Activated gamma-delta T cell (primary cell): Measurements from ENCODE around the gene WBP1L.
"Not testable (repeated sequence)": the region's sequence is repeated elsewhere in the genome, so short reads cannot be mapped to it uniquely, and the experiment has no call there.

Source experiments
- DNase-seq: peaks from one replicate; lab custom pipeline; 2025; lab: John Stamatoyannopoulos, UW
- total RNA-seq, 2 donors: gene quantifications; one replicate each; lab custom pipeline; 2026; lab: John Stamatoyannopoulos, UW

The WBP1L gene
- 60.8 to 77.2 reads per million in 2 donors for total RNA-seq

DNA sequence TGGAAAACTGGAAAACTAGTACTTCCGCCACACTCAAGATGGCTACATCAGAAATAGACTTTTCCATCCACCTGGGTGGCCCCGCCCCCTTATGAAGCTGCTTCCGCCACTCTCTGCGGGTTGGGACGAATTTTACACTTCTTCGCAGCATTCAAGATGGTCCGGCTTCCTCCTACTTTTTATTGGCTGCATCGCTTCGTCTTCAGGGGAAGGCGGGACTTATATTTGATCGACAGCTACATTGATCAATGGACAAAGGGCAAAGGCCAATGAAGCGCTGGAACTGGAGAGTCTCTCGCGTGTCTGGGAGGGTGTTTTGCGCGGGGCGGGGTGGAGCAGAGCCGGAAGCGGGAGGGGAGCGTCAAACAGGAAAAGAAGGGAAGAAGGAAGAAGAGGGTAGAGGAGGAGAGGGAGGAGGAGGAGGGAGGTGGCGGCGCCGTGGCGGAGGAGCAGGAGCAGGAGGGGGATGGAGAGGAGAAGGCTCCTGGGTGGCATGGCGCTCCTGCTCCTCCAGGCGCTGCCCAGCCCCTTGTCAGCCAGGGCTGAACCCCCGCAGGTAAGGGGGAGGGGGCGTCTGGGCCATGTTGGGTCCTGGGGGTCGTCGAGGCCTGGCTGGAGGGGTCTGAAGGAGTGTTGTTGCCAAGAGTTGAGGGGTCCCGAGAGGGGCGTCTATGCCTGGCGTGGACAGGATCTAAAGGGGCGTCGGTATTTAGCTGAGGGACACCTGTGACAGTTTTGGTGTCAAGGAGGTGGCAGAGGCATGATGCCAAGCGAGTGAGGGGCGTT is at the start of gene WBP1L:
WBP1L (plus strand) TSS at position 361 of the 786 bp plus-strand sequence; CDS start at position 467, 106 bp downstream.
- peak; percentile 67 for DNase-seq

- not testable (repeated sequence) for DNase-seq
Measured at GRCh38 chr10:102695401-102695800, 48.3 kb upstream of the WBP1L start.

- DNase-seq: no peak
Measured at GRCh38 chr10:102696736-102697135, 47.0 kb upstream of the WBP1L start.

- DNase-seq: no peak
Measured at GRCh38 chr10:102698894-102699293, 44.9 kb upstream of the WBP1L start.

- DNase-seq: no peak
Measured at GRCh38 chr10:102701272-102701671, 42.5 kb upstream of the WBP1L start.

DNA sequence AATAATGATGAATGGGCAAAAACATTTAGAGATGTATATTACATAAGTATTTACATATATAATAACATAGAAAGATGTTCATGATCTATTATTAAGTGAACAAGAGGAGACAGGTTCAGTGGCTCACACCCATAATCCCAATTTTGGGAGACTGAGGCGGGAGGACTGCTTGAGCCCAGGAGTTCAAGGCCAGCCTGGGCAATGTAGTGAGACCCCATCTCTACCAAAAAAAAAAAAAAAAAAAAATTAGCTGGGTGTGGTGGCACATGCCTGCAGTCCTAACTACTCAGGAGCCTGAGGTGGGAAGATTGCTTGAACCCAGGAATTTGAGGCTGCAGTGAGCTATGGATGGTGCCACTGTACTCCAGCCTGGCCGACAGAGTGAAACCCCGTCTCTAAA is 42.0 kb upstream of the WBP1L start:
- no peak for DNase-seq

DNA sequence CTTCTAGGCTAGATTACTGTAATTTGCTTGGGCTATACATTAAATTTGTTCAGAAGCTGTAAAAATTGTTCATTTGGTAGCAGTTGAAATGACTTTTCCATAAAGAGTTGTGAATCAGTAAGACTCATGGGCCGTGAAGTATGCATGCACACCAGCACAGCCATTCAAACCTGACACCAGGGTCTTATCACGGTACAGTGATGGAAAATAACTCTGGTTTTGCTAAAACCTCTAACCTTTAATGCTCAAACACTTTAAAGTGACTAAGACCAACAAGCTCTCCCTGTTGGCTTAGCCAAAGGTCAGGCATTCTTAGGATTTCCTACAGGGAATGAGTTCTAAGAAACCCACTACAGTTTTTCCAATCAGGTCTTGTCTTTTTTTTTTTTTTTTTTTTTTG is 41.0 kb upstream of the WBP1L start:
- no peak for DNase-seq

GRCh38 chr10:102704915-102705314 is 38.8 kb upstream of the WBP1L start:
- no peak for DNase-seq

- no peak for DNase-seq
Measured at GRCh38 chr10:102705531-102705930, 38.2 kb upstream of the WBP1L start.

- no peak for DNase-seq
Measured at GRCh38 chr10:102710609-102711008, 33.1 kb upstream of the WBP1L start.

GRCh38 chr10:102712089-102712488 is 31.7 kb upstream of the WBP1L start:
- DNase-seq: no peak

- no peak for DNase-seq
Measured at GRCh38 chr10:102712843-102713538, 30.8 kb upstream of the WBP1L start.

DNA sequence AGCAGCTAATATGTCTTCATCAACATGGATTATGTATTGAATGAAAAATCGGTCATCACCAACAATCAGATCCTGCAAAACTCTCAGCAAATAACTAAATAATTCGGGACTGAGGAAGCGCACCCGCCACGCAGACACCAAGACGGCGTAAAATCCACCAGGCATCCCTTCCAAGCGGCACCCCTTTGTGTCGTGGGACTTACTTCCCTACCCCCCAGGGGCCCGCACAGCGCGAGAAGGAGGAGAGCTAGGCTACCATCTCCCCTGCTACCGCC is 30.3 kb upstream of the WBP1L start:
- peak; percentile 40 for DNase-seq

DNA sequence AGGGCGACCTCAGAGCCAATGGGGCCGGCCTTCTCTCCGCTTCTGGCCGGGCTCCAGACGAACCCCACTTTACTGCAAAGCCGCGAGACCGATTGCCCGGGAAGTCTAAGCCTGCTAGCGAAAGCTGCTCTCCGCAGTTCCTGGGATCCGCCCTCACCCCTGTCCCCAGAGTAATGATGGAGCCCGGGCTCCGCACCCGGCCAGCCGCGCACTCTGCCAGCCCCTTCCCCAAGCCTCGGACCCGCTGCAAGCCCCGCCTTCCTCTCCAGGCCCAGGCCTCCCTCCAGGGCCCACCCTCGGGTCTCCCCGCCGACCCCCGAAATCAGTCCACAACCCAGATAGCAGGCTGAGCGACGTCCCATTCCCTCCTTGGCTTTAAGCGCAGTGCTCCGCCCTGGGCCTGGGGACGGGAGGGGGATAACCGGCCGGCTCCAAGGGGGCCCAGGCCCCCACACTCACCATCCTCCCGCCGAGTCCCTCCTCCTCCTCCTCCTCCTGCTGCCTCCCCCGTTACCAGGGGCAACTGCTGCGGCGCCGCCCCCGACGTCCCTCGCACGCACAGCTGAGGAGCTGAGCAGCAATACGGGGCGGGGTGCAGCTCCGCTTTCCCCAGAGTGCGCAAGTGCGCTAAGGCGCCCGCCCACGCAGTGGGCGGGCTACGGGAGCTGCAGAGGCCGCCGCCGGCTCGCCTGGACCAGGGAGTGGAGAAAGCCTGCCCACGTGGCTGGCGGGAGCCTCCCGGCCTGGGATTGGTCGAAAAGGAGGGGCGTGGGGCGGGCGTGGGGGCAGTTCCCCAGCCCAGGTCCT is 29.7 kb upstream of the WBP1L start, which contains the start of gene ARL3:
ARL3 (minus strand) TSS at position 584 of the 807 bp plus-strand sequence; CDS start at position 462, 122 bp downstream.
- peak; percentile 93 for DNase-seq

GRCh38 chr10:102714621-102715455 is 28.9 kb upstream of the WBP1L start, which contains the start of gene SFXN2:
TSS of gene SFXN2 (plus strand) at chr10:102714636. CDS start at chr10:102726637, 12,001 bp downstream.
- no peak for DNase-seq

DNA sequence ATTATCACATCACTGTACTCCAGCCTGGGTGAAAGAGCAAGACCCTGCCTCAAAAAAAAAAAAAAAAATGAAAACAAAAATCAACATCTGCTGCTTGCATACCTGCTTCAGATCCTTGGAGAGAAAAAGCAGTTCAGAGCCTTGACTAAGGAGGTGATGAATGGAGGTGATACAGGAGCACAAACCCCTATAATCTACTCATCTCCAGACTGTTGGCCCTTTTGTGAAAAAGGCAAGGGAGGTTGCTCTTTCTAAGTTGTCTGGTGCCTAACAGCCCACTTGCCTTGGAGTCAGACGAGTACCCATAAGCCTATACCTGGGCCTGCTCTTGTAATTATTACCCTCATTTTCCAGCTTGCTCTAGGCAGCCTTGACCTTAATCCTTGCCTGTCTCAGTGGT is 27.9 kb upstream of the WBP1L start:
- DNase-seq: no peak

DNA sequence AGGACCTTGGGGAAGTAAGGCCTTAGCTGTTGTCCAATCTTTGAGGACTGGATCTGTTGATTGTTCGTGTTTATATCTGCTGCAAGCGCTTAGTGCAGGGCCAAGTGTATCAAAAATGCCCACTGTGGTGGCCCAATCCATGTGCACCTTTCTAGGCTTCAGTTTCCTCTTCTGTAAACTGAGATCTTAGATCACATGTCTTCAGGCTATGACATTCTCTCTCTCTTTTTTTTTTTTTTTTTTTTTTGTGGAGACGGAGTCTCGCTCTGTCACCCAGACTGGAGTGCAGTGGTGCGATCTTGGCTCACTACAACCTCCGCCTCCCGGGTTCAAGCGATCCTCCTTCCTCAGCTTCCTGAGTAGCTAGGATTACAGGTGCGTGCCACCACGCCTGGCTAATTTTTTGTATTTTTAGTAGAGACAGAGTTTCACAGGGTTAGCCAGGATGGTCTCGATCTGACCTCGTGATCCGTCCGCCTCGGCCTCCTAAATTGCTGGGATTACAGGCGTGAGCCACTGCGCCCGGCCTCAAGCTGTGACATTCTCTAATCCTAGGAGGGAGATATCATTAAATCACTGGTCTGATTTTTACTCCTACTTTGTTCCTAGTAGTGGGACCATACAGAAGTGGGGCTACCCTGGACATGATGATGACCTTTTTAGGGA is 26.7 kb upstream of the WBP1L start:
- DNase-seq: not testable (repeated sequence)

GRCh38 chr10:102718220-102718619 is 25.5 kb upstream of the WBP1L start:
- DNase-seq: no peak

DNA sequence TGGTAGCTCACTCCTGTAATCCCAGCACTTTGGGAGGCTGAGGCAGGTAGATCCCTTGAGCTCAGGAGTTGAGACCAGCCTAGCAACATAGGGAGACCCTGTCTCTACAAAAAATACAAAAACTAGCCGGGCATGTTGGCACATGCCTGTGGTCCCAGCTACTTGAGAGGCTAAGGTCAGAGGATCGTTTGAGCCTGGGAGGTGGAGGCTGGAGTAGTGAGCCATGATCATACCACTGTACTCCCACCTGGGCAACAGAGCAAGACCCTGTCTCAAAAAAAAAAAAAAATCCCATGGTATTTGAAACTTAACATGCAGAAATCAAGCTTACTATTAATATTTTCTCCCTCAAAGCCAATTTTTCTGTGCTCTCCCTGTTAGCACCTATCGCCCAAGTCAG is 23.4 kb upstream of the WBP1L start:
- no peak for DNase-seq

DNA sequence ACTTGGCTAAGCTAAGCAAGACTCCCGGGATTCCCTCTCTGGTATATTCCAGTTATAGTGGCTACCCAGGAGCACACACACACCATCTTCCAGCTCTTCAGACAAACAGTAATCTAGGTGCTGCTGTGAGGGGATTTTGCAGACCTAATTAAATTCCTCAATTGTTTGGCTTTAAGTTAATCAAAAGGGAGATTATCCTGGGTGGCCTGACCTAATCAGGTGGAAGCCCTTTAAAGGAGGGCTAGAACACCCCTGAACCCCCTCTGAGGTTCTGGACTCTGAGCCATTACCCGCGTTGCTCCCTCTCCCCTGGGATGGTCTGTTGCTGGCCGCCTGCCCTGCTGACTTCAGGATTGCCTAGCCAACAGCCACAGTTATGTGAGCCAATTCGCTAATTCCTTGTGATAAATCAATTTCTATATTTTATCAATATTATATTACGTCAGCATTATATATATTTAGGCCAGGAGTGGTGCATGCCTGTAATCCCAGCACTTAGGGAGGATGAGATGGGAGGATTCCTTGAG is 22.9 kb upstream of the WBP1L start:
- DNase-seq: no peak

- DNase-seq: no peak
Measured at GRCh38 chr10:102721954-102722353, 21.8 kb upstream of the WBP1L start.
